ENCODE measurements around the gene KRT25. TPM values are rescaled to one million over a fixed set of nuclear protein-coding genes. Genes with fewer than 3 reads are reported as not detected.

KRT25 gene, protein sequence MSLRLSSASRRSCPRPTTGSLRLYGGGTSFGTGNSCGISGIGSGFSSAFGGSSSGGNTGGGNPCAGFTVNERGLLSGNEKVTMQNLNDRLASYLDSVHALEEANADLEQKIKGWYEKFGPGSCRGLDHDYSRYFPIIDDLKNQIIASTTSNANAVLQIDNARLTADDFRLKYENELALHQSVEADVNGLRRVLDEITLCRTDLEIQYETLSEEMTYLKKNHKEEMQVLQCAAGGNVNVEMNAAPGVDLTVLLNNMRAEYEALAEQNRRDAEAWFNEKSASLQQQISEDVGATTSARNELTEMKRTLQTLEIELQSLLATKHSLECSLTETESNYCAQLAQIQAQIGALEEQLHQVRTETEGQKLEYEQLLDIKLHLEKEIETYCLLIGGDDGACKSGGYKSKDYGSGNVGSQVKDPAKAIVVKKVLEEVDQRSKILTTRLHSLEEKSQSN
- total RNA-seq = not detected in 2 replicates

DNA sequence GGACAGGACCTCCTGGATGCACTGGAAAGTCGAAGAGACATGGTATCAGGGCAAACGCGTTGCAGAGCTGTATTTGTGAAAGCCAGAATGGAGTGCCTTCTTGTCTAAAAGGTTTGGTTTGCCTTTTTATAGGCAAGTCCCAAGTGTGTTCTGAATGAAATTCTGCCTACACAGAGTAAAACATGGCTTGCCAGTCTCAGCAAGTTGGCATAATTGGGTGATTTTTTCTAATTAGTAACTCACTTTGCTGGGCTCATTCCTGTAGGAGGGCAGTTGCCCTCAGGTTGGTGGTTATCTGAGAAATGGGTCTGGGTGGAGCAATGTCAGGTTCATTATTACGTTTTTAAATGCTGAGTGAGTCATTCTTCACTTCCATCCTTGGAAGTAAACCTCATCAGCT, at the start of gene KRT25:
KRT25 (minus strand) TSS at position 101 of the 400 bp plus-strand sequence; CDS start at position 41, 60 bp downstream.
- no peak for DNase-seq (ENCODE audit: low read depth in 2 of 2)

DNA sequence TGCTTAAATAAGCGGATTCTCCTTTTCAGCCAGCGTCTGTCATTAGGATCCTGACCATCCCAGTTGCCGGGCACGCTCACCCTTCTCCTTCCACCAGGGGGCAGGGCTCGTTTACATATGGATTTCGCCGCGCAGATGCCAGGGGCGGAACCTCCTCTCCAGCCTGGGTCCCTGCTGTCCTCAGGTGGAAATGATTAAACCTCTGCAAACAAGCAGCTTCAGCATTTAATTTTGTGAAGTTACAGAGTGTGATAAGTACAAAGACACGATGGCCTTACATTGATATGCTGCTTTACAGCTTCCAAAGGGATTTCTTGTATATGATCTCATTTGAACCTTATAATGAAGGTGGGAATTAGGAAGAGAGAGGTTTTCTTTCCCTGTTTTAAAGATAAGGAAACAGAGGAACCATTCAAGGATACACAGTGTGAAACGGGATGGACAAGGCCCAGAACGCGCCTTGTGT, 48.5 kb upstream of the KRT25 start:
- peak; percentile 64 to 82 for DNase-seq (ENCODE audit: low read depth in 2 of 2)

DNA sequence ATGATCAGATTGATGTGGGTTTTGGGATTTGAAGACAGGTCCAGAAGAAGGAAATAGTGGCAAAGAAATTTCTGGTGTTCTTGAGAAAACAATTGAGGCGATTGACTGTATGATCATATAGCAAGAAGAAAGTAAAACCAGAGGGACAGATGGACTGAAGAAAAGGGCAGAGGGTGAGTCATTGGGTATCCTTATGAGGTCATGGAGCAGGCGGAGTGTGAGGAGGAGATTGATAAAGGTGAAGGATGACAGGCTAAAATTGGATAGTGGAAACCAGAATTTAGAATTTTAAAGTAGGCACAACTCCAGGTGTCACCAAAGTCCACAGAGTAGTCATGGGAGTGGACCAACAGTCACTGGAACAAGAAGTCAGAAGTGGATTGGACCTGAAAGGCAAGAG, 46.0 kb upstream of the KRT25 start:
- DNase-seq (ENCODE audit: low read depth in 2 of 2) = no peak

DNA sequence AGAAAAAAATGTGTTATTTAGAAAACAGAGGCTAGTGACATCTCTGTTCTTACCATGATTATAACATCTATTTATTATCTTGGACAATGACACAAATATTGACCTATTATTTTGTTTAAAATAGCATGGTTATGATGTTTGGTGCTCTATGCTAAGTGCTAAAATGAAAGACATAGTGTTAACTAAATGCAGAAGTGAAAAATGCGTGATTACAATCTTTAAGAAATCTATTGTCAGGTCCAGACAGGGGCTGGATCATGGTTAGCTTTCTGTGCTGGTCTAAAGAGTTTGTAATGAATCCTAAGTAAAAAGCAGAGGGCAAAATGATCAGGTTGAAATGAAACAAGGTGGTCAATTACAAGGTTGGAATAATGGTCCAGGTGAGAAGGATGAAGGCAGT, 45.2 kb upstream of the KRT25 start:
- no peak for DNase-seq (ENCODE audit: low read depth in 2 of 2)

DNA sequence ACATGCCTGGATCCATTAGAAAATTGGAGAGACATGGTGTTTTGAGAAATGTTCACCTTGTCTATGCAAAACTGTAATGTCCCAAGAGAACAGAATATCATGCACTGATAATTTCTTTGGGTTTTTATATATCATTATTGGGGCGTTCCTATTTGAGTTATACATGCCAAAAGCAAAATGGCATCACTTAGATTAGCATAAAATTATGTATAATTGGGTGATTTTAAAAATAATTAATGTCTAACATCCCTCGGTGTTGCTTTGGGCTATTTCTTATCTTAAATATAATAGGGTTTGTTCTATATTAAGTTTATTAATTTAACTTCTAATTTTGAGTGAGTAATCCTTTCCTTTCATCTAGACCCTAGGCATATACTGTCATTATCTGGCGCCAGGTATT, 44.7 kb upstream of the KRT25 start, which contains the start of gene KRT28:
KRT28 (minus strand) TSS at position 101 of the 400 bp plus-strand sequence; CDS start at position 35, 66 bp downstream.
- DNase-seq (ENCODE audit: low read depth in 2 of 2) = no peak

DNA sequence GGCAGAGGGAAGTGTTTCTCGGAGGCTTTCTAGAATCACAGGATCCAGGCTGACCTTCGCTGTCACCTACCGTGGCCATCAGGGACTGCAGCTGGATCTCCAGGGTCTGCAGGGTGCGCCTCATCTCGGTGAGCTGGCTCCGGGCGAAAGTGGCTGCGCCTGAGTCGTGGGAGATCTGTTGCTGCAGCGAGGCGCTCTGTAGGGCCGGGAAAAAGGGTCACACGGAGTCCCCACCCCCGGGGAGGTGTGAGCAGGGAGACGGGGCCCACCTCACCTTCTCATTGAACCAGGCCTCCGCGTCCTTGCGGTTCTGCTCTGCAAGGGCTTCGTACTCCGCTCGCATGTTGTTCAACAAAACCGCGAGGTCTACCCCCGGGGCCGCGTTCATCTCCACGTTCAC, 41.7 kb upstream of the KRT25 start:
- no peak for DNase-seq (ENCODE audit: low read depth in 2 of 2)

DNA sequence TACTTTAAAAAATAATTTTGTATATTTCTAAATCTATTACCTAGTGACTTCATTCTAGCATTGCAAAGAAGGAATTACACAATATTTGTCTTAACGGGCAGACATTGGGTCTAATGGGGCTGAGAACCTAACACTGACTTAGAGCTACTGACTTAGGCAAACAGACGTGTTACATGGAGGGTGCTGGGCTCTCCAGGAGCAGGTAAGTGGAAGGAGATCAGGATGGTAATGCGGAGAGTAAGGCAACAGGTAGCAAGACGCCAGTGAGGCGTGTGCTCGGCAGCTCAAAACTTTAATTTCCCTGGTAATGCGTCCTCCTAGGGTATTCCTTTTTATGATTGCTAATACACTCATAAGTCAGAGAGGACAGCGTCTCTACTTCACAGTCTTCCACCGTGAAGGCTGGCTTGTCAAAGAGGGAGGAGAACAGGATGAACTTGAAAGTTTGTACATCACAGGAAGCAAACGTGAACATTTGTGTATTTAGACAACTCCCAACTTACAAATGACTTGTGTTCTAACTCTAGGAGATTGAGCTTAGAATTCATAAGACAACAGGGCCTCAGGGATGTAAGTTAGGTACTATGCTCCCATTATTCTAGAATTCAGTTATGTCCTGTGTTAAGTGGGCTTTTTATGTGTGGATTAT, 40.0 kb upstream of the KRT25 start:
- DNase-seq (ENCODE audit: low read depth in 2 of 2) = no peak

DNA sequence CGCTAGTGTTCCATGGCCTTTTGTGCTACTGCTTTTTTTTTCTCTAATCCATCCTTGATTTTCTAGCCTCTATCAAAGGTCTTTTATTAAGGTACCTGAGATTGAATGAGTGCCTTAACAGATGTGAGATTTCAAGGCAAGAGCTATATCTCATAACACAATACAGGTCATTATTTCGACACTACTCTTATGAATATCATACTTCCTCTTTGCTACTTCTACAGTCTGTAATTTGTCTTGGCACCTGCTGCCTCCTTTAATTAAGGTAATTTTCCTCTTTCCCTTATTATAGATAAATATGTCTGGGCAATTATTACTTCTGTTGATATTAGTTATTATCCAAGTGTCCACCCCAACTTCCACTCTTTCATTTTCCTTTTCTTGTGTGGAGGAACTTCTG, 39.3 kb upstream of the KRT25 start:
- DNase-seq (ENCODE audit: low read depth in 2 of 2) = no peak

DNA sequence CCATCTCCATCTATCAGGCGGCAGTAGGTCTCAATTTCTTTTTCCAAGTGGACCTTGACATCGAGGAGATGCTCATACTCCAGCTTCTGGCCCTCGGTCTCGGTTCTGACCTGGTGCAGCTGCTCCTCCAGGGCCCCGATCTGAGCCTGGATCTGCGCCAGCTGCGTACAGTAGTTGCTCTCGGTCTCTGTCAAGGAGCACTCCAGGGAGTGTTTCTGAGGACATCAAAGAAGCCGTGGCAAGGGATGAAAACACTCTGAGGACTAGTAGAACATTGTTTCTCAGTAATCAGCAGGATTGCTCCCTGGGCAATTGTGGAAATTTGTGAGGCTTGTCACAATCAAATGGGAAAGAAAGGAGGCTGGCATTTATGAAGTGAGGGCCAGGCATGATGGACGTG, 38.7 kb upstream of the KRT25 start:
- no peak for DNase-seq (ENCODE audit: low read depth in 2 of 2)

DNA sequence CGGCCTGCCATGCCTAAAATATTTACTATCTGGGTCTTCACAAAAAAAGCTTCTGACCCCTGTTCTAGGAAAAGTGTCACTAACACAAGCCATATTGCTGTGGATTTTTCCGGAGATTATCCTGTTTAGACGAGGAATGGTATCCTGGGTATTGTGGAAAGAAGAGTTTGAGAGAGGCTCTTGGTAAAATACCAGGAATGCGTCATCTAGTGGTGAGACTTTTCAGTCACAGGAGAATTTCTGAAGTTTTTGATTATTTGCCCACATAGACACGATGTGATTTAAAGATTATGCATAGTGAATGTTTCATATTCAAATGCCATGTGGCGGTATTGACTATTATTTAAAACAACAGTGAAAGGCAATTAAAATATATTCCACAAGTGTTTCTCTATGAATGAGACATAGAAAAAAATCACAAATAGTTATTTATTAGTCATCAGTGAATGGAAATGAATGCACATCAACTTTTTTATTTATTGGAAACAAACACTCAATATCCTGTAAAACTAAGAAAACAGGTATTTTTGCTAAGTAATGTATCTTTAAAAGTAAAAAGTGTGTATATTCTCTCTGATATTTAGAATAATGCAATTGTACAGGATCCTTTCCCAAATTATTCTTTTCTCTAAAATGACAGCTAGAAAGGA, 36.8 kb upstream of the KRT25 start:
- peak; percentile 55 to 80 for DNase-seq (ENCODE audit: low read depth in 2 of 2)

DNA sequence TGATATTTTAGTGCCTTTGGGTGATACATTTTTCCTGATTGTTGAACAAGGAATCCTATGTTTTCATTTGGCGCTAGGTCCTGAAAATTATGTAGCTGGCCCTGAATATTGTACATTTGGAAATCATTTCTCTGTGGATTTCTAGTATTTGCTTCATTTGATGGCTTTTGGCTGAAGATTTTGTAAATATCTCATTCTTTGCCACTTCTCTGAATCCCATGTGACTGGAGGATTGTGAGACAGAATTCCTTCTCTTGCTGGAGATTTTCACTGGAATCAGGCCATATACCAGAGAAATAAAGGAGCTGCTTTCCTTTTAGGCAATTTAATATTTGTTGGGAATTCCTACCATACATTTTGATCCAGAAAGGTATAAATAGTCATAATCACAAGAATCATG, 36.0 kb upstream of the KRT25 start:
- no peak for DNase-seq (ENCODE audit: low read depth in 2 of 2)

DNA sequence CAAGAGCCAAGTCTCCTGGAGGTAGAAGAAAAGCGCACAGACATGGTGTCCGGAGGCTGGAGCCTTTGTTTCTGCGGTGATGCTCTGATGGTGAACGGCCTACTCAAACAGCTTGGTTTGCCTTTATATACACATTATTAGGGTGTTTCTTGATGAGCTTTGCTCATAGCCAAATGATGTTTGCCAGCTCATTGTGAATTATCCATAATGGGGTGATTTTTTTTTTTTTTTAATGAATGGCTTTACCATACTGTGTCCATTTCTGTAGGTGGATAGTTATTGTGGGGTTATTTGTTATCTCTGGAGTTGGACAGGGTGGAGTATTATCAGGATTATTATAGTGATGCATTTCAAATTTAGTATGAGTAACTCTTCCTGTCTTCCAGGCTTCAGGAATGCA, 27.3 kb upstream of the KRT25 start, which contains the start of gene KRT27:
KRT27 (minus strand) TSS at position 101 of the 400 bp plus-strand sequence; CDS start at position 44, 57 bp downstream.
- no peak for DNase-seq (ENCODE audit: low read depth in 2 of 2)

DNA sequence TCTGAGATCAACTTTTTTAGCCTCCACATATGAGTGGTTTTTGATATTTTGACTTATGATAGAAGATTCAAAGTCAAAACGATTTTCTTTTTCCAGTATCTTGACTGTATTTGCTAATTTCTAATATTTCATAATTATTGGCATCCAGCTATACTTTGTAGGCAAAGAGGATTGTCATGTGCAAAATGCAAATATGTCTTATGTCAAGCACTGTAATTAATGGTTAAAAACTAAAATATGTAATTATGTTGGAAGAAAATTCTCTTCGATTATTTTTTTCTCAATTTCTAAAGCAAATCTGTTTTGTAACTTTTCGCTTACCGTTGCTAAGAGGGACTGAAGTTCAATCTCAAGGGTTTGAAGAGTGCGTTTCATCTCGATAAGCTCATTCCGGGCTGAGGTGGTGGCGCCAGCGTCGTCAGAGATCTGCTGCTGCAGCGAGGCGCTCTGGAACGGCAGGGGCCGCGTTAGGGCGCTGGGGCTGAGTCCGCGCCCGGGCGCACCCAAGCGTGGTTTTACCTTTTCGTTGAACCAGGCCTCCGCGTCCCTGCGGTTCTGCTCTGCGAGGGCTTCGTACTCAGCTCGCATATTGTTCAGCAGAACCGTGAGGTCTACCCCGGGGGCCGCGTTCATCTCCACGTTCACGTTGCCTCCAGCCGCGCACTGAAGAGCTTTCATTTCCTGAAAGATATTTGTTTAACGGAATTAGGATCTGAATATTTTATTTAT, 24.2 kb upstream of the KRT25 start:
- DNase-seq (ENCODE audit: low read depth in 2 of 2) = no peak

DNA sequence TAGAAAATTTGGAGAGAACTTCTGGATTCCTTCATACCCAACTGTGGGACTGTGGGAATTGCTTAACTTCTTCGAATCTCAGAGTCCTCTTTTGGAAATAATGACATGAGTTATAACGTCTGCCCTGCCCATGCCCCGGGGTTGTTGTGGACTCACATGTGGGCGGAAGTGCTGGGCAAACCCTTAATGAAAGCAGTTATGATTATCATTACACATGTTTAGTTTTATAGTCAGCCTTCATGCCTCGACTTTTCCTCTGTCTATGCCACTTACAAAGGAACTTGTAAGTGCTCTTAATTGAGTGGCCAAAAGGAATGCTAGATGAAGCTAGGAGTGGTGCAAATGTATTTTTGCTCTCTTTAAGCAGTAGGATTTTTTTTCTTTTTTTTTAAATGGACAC, 23.3 kb upstream of the KRT25 start:
- no peak for DNase-seq (ENCODE audit: low read depth in 2 of 2)

DNA sequence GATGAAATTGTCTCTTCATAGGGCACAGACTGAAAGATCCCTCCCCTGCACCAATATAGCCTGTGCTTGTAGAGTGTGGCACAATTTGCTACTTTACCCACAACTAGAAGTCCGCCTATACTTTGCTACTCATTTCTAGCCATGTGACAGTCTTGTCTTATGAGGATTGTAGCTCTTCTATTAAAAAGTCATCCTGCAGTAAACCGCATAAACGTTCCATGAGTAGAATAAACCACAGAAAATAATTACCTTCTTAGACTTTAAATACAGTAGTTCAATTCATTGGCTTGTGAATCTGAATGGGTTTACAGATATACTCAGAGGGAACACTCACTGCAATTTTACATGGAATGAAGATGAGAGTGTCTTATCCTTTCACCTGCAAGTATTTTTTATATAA, 22.8 kb upstream of the KRT25 start:
- no peak for DNase-seq (ENCODE audit: low read depth in 2 of 2)

DNA sequence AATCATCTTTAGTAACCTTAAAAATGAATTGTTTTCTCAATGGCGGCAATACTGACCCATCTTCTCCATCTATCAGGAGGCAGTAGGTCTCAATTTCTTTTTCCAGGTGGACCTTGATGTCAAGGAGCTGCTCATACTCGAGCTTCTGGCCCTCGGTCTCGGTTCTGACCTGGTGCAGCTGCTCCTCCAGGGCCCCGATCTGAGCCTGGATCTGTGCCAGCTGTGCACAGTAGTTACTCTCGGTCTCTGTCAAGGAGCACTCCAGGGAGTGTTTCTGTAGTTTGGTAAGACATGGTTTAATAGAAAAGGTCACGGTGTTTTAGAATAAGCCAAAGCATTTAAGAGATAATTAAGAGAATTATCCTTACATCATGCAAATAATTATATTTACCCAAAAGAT, 22.3 kb upstream of the KRT25 start:
- no peak for DNase-seq (ENCODE audit: low read depth in 2 of 2)

DNA sequence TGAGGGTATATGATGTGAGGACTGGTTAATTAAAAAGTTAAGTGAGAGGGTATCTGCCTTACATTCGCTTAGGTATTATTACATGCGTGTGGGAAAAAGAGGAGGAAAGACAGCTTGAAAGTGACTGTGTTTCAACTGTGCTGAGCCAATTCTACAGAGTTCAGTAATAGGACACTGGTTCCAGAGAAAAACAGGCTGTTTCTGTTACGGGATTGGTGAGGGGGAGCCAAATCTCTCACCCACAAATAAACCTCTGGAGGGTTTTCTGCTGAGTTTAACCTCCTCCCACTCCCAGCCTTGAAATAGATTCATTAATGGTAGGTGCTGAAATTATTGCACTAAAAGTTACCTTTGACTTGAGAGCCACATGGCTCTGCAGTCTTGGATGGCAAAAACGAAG, 20.8 kb upstream of the KRT25 start:
- DNase-seq (ENCODE audit: low read depth in 2 of 2) = no peak

DNA sequence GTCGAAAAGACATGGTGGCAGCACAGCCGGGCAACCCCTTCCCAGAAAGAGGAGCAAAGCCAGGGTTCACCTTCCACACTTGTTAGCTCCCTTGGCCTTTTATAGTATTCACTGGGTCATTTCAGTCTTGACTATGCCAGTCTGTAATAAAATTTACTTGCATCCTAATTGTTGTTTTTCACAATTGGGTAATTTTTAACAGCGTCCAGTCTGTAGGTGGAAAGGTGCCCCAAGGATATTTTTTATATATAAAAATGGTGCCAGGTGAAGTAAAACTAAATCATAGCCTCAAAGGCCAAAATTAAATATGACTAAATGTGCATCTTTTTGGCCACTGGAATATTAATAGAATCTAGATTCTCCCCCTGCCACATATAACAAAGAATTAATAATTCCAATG, 17.0 kb upstream of the KRT25 start, which contains the start of gene KRT26:
KRT26 (minus strand) TSS at position 101 of the 400 bp plus-strand sequence; CDS start at position 13, 88 bp downstream.
- no peak for DNase-seq (ENCODE audit: low read depth in 2 of 2)

DNA sequence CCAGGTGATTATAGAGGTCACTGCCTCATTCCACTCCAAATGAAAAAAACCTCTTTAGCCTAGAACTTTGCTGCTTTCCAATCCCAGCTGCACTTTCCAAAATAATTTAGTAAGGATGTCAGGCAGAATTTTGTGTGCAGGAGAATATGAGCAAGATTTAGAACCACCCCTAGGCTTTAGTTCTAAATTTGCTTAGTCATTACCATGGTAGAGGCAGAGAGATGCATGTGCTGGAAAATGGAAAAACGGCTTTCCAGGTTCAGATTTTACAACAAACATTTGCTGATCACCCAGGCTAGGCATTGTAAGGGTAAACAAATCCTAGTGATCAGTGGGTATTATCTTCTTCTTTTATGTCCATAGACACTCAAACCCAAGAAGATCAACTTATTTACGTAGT, 10.5 kb upstream of the KRT25 start:
- no peak for DNase-seq (ENCODE audit: low read depth in 2 of 2)

DNA sequence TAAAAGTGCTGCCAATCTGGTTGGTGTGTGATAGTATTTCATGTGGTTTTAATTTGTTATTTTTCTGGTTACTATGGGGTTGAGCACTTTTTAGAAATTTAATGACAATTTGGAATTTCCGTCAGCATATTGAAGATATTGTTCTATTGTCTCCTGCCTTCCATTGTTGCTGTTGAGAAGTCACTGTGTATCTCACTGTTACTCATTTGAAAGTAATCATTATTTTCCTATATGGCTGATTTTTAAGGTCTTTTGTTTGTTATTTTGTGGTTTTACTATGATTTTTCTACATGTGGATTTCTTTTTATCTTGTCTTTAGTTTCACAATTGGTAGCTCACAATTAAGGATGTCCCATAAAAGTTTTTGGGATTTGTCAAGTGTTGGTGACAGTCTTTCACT, 8.6 kb upstream of the KRT25 start:
- no peak for DNase-seq (ENCODE audit: low read depth in 2 of 2)

All from lung microvascular endothelial cell (primary cell).